ENCODE results near the gene P2RX2. TPM values are rescaled to one million over a fixed set of nuclear protein-coding genes. Genes with fewer than 3 reads are reported as not detected.
A peak's percentile ranks its signal among the peaks of the same experiment; 100 is the strongest.

P2RX2 gene
- polyA plus RNA-seq, 2 of the 4 experiments (the other 2 are of a cell fraction): not detected

DNA sequence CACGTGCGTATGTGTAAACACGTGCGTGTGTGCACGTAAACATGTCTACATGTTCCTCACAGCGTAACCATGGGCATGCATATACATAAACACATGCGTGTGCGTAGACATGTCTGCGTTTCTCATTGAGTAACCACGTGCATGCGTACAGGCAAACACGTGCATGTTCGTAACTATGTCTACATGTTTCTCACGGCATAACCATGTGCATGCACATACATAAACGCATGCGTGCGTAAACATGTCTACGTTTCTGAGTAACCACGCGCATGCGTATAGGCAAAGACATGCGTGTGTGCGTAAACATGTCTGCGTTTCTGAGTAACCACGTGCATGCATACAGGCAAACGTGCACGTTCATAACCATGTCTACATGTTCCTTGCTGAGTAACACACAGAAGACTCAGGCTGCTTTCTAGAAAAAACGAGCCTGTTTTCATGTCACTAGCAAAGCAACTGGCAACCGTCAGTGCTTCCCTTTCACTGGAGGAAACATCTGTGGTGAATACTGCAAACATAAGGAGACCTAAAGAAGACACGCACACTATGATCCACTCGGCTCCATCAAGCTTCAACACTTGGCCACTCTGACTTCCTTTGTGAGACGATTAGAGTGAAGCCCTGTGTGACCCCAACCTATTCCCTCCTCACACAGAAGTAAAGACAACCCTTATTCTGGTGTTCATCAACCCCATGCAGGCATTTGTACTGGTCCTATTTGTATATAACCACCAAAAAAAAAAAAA lies 39.7 kb downstream of the P2RX2 start:
- DNase-seq (ENCODE audit: low read depth in 1 of 2, low spot score in 1 of 2) (no peak), FAIRE-seq (no peak), ATAC-seq (no peak)
- Histone ChIP-seq H3K4me1 (no peaks in the 10 kb centered on the region), H3K27ac (no peak overlapping the region), H3K9me3 (no peaks in the 10 kb centered on the region), H3K4me2 (no peak overlapping the region), H3K4me3 (no peak overlapping the region)
- 93% methylated on average over 32 of the region's 32 CpGs for WGBS (ENCODE audit: missing lambda C conversion rate)
- CTCF ChIA-PET: interaction anchor here (1.4 to 1.6 kb wide), 2 partner anchors 10 to 21 kb away, joined by 3 to 5 read pairs; no protein-coding TSS in a partner anchor
- POLR2A ChIA-PET: interaction anchor here (0.7 kb wide), 1 partner anchor 56 kb away, joined by 9 read pairs; no protein-coding TSS in a partner anchor
- TF ChIP-seq TP53 (CRISPR knock-in tag; IDR thresholded peaks at IDR 0.05) (0 out of 2 replicates have a peak, but pooled peaks have one; percentile 31), MYC (IDR thresholded peaks at IDR 0.05; ENCODE audit: borderline replicate concordance, low read length) (no peak)

DNA sequence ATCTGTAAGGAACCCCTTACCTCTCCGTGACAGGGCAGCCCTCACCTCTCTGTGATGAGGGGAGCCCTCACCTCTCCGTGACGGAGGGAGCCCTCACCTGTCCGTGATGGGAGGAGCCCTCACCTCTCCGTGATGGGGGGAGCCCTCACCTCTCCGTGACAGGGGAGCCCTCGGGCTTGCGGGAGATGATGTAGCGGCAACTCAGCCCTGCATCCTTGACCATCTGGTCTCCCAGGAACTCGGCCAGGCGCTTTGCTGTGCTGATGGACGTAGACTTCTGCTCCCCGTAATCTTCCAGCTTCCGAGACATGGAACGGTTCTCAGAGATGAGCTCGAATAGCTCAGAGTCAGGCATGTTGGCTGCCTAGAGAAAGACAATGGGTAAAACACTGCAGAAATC lies 40.6 kb downstream of the P2RX2 start:
- no peak for ATAC-seq
- H3K4me2 ChIP-seq: no peak overlapping the region
- no peaks in the 10 kb centered on the region for H3K4me1 ChIP-seq
- no peak overlapping the region for H3K27ac ChIP-seq
- 98% methylated on average over 16 of the region's 16 CpGs for WGBS (ENCODE audit: missing lambda C conversion rate)
- no peak overlapping the region for H3K4me3 ChIP-seq
- no peaks in the 10 kb centered on the region for H3K9me3 ChIP-seq
- ChIA-PET POLR2A (interaction anchor here (0.7 kb wide), 1 partner anchor 55 kb away, joined by 9 read pairs; no protein-coding TSS in a partner anchor), CTCF (interaction anchor here (1.1 to 1.4 kb wide), 2 partner anchors 11 to 21 kb away, joined by 3 to 6 read pairs; no protein-coding TSS in a partner anchor)
- no peak for DNase-seq (ENCODE audit: low read depth in 1 of 2, low spot score in 1 of 2)
- TF ChIP-seq ESRRA (IDR thresholded peaks at IDR 0.05; ENCODE audit: borderline replicate concordance, low read length): no peak
- no peak for TF ChIP-seq TP53 (CRISPR knock-in tag; IDR thresholded peaks at IDR 0.05)
- TF ChIP-seq NPAS2 (CRISPR knock-in tag; IDR thresholded peaks at IDR 0.05; ENCODE audit: borderline replicate concordance): no peak
- TF ChIP-seq ZFP36 (IDR thresholded peaks at IDR 0.05; ENCODE audit: borderline replicate concordance, partially characterized antibody): no peak
- TF ChIP-seq ZSCAN20 (CRISPR knock-in tag; IDR thresholded peaks at IDR 0.05): no peak
- no peak for TF ChIP-seq JUNB (IDR thresholded peaks at IDR 0.05)
- no peak for TF ChIP-seq JUN (IDR thresholded peaks at IDR 0.05)
- no peak for TF ChIP-seq MAFK (IDR thresholded peaks at IDR 0.05; ENCODE audit: partially characterized antibody)
- no peak for TF ChIP-seq CHD2 (IDR thresholded peaks at IDR 0.05; ENCODE audit: low read length, partially characterized antibody)
- no peak for TF ChIP-seq TFCP2L1 (CRISPR knock-in tag; IDR thresholded peaks at IDR 0.05)
- no peak for TF ChIP-seq NFE2L2 (conservative IDR thresholded peaks at IDR 0.05; ENCODE audit: low read length)
- TF ChIP-seq, protein P1, sequence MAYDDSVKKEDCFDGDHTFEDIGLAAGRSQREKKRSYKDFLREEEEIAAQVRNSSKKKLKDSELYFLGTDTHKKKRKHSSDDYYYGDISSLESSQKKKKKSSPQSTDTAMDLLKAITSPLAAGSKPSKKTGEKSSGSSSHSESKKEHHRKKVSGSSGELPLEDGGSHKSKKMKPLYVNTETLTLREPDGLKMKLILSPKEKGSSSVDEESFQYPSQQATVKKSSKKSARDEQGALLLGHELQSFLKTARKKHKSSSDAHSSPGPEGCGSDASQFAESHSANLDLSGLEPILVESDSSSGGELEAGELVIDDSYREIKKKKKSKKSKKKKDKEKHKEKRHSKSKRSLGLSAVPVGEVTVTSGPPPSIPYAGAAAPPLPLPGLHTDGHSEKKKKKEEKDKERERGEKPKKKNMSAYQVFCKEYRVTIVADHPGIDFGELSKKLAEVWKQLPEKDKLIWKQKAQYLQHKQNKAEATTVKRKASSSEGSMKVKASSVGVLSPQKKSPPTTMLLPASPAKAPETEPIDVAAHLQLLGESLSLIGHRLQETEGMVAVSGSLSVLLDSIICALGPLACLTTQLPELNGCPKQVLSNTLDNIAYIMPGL (CRISPR knock-in tag; IDR thresholded peaks at IDR 0.05; ENCODE audit: borderline replicate concordance): no peak
- FAIRE-seq: no peak

DNA sequence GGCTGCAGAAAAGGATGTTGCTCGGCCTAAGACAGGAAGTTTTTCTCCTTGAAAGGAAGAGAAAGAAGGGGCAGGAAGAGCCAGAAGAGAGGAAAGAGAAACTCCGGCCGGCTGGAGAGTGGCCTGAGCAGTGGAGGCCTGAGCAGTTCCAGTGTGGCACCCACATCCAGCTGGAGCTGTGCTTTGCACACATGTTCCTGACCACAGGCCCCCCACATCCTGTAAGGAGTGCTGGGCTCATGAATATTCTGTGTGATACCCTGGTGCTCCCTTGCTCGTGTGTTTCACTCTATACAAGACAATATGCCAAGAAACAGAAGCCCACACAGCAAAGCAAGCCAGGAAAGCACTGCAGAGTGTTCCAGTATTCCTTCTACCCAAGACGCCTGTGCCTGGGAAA lies 41.5 kb downstream of the P2RX2 start:
- no peak for TF ChIP-seq RCOR1 (IDR thresholded peaks at IDR 0.05; ENCODE audit: low read depth, low read length)
- TF ChIP-seq MAZ (IDR thresholded peaks at IDR 0.05; ENCODE audit: borderline replicate concordance, low read depth, low read length): no peak
- TF ChIP-seq MYC (IDR thresholded peaks at IDR 0.05; ENCODE audit: borderline replicate concordance, low read length): no peak
- no peak for TF ChIP-seq BHLHE40 (IDR thresholded peaks at IDR 0.05; ENCODE audit: low read depth, low read length)
- TF ChIP-seq EHMT2 (IDR thresholded peaks at IDR 0.05; ENCODE audit: low read depth): no peak
- Histone ChIP-seq H3K9me3 (no peaks in the 10 kb centered on the region), H3K27ac (no peak overlapping the region), H3K4me3 (no peak overlapping the region), H3K4me2 (no peak overlapping the region), H3K4me1 (no peaks in the 10 kb centered on the region)
- WGBS (ENCODE audit: missing lambda C conversion rate): 85% methylated on average over 5 of the region's 5 CpGs
- DNase-seq (ENCODE audit: low read depth in 1 of 2, low spot score in 1 of 2) (no peak), FAIRE-seq (no peak), ATAC-seq (no peak)
- POLR2A ChIA-PET: no interaction called here
- CTCF ChIA-PET: interaction anchor here (1.1 kb wide), 1 partner anchor 22 kb away, joined by 6 read pairs; no protein-coding TSS in a partner anchor

DNA sequence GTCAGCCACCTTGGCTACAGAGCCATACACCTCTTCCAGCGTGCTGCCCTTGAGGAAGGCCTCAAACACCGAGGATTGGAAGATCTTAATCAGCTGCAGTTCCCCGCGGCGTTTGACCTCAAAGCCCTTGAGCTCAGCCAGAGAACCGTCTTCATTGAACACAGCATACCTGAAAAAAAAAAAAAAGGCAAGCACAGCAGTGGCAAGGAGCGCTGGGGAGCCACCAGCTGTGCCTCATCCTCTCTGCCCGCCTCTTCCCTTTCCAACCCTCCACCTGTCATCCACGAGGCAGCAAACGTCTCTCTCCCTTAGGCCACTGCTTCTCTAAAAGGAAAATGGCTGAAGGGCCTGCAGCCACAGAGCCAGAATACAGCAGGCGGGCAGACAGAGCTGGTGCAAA lies 42.4 kb downstream of the P2RX2 start:
- no peak for TF ChIP-seq FOSB (CRISPR knock-in tag; IDR thresholded peaks at IDR 0.05)
- TF ChIP-seq CEBPB (IDR thresholded peaks at IDR 0.05): no peak
- TF ChIP-seq, protein P2, sequence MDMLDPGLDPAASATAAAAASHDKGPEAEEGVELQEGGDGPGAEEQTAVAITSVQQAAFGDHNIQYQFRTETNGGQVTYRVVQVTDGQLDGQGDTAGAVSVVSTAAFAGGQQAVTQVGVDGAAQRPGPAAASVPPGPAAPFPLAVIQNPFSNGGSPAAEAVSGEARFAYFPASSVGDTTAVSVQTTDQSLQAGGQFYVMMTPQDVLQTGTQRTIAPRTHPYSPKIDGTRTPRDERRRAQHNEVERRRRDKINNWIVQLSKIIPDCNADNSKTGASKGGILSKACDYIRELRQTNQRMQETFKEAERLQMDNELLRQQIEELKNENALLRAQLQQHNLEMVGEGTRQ (IDR thresholded peaks at IDR 0.05): no peak
- no peak for TF ChIP-seq ZNF302 (CRISPR knock-in tag; IDR thresholded peaks at IDR 0.05)
- H3K4me1 ChIP-seq: no peaks in the 10 kb centered on the region
- no peaks in the 10 kb centered on the region for H3K9me3 ChIP-seq
- FAIRE-seq: no peak
- no peak overlapping the region for H3K27ac ChIP-seq
- POLR2A ChIA-PET: no interaction called here
- no peak overlapping the region for H3K4me3 ChIP-seq
- H3K4me2 ChIP-seq: no peak overlapping the region
- CTCF ChIA-PET: interaction anchor here (1.5 kb wide), 1 partner anchor 24 kb away, joined by 3 read pairs; no protein-coding TSS in a partner anchor
- ATAC-seq: no peak
- 94% methylated on average over 11 of the region's 11 CpGs for WGBS (ENCODE audit: missing lambda C conversion rate)
- DNase-seq (ENCODE audit: low read depth in 1 of 2, low spot score in 1 of 2): no peak

Measured in A549 (cell line).